GM10248 (cell line): ENCODE results near the gene SPRYD3.

Source experiments
- CTCF ChIA-PET: fragments of 300-600 bp; sonication (Branson Sonifier 250); formaldehyde crosslinking; extraction: SDS; loops from one replicate; lab custom pipeline; 2021; ENCODE audit warnings: antibody characterized with exemption; lab: Yijun Ruan, JAX
- POLR2A ChIA-PET: fragments of 350-650 bp; sonication (Branson Sonifier 250); formaldehyde crosslinking; extraction: SDS; loops from one replicate; lab custom pipeline; 2020; ENCODE audit warnings: antibody characterized with exemption; lab: Yijun Ruan, JAX
- DNase-seq: peaks from one replicate; pipeline ENCODE4 v3.0.0; 2012; ENCODE audit errors: extremely low spot score
- CTCF ChIP-seq: IDR thresholded peaks from 2 replicates; pipeline ENCODE4 v1.5.1; 2012; ENCODE audit warnings: mild to moderate bottlenecking, low read depth; ENCODE audit errors: extremely low read depth, missing control alignments, control extremely low read depth

The SPRYD3 gene

GRCh38 chr12:53071591-53072551 lies 7.3 kb downstream of the SPRYD3 start:
- POLR2A ChIA-PET, result interaction anchor here (0.6 to 1.1 kb wide), 3 partner anchors 9 to 109 kb away, joined by 5 to 9 read pairs (median 8); partner anchors contain the start of genes CSAD and ZNF740
- no peak for TF ChIP-seq CTCF
- CTCF ChIA-PET, result interaction anchor here (1.7 to 14.8 kb wide), 3 partner anchors 8 to 27 kb away, joined by 3 to 294 read pairs (median 264); partner anchors contain the start of genes IGFBP6, SOAT2 and TNS2
- no peak for DNase-seq

- POLR2A ChIA-PET, result interaction anchor here (0.7 to 1.1 kb wide), 2 partner anchors 8 to 10 kb away, joined by 8 to 9 read pairs; no protein-coding TSS in a partner anchor
- no peak for TF ChIP-seq CTCF
- no peak for DNase-seq
- CTCF ChIA-PET, result interaction anchor here (13.7 to 14.8 kb wide), 2 partner anchors 21 to 28 kb away, joined by 264 to 294 read pairs; partner anchors contain the start of genes IGFBP6, SOAT2 and TNS2
These were observed 8.2 kb downstream of the SPRYD3 start for GRCh38 chr12:53070877-53071492.

- no peak for DNase-seq
- TF ChIP-seq CTCF, result no peak
- POLR2A ChIA-PET, result no interaction called here
- CTCF ChIA-PET, result interaction anchor here (1.5 to 14.8 kb wide), 3 partner anchors 9 to 29 kb away, joined by 5 to 294 read pairs (median 264); partner anchors contain the start of genes IGFBP6, SOAT2, SPRYD3 and TNS2
These were observed 9.4 kb downstream of the SPRYD3 start for GRCh38 chr12:53069621-53070410.

GRCh38 chr12:53068811-53069585 lies 10.2 kb downstream of the SPRYD3 start:
- no peak for DNase-seq
- ChIA-PET POLR2A (interaction anchor here (0.5 kb wide), 1 partner anchor 155 kb away, joined by 5 read pairs; no protein-coding TSS in a partner anchor), CTCF (interaction anchor here (1.5 to 14.8 kb wide), 6 partner anchors 9 to 252 kb away, joined by 3 to 294 read pairs (median 80); partner anchors contain the start of genes AAAS, IGFBP6, SOAT2 and SPRYD3)
- no peak for TF ChIP-seq CTCF

GRCh38 chr12:53067993-53068770 lies 11.0 kb downstream of the SPRYD3 start:
- ChIA-PET POLR2A (interaction anchor here (0.6 kb wide), 1 partner anchor 15 kb away, joined by 3 read pairs; no protein-coding TSS in a partner anchor), CTCF (interaction anchor here (1.5 to 14.8 kb wide), 7 partner anchors 10 to 253 kb away, joined by 3 to 294 read pairs (median 40); partner anchors contain the start of genes AAAS, IGFBP6, SOAT2 and SPRYD3)
- no peak for DNase-seq
- no peak for TF ChIP-seq CTCF
